CD4-positive, alpha-beta T cell treated with Interleukin-6 for 4 hours (primary cell): ENCODE measurements around the gene PRAC2.

Experiments used
- DNase-seq: peaks from one replicate; pipeline ENCODE4 v3.0.0-alpha.2; 2020; ENCODE audit warnings: mixed read lengths

The PRAC2 gene

DNA sequence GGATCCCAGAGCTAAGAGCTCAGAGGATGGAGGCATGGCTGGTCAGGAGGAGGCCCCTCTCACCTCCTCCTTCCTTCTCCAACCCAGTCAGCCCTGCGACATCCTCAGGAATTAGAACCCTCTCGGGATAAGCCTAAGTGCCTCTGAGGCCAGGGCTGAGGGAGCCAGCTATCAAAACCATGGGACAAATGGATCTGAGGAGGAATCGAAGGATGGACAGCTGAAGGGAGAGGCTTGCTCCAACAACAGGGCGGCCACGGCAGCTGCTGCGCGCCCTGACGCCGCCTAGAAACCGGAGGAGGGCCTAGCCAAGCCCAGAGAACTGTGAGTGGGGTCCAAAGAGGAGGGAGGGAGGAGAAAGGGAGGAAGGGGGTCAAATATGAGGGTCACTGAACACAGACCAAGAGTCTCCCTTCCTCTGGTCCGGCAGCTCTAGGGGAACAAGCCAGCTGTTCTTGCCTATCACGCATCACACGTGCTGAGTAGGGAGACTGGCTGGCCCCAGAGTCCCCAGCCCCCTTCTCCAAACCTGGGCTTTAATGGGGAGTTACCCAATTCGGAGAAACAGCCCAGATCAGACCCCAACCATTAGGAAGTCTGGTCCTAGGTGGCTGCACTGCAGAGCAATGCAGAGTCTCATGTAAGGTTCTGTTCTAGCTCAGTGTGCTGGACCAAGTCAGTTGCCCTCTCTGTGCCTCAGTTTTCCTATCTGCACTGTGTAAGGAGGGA lies 11.5 kb downstream of the PRAC2 start:
- DNase-seq: no peak

DNA sequence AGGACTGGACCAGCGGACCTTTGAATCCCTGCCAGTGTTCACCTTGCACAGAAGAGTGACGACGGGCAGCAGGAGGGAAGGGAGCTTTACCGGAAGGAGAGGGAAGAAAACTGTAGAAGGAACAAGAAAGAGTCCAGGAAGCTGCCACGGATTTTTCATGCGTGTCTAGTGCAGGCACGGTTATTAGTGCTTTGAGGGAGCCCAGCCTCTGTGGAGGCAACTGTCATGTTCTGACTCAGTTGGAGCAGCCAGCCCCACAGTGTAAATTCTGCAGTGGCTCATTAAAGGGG lies 12.0 kb downstream of the PRAC2 start:
- DNase-seq: no peak

DNA sequence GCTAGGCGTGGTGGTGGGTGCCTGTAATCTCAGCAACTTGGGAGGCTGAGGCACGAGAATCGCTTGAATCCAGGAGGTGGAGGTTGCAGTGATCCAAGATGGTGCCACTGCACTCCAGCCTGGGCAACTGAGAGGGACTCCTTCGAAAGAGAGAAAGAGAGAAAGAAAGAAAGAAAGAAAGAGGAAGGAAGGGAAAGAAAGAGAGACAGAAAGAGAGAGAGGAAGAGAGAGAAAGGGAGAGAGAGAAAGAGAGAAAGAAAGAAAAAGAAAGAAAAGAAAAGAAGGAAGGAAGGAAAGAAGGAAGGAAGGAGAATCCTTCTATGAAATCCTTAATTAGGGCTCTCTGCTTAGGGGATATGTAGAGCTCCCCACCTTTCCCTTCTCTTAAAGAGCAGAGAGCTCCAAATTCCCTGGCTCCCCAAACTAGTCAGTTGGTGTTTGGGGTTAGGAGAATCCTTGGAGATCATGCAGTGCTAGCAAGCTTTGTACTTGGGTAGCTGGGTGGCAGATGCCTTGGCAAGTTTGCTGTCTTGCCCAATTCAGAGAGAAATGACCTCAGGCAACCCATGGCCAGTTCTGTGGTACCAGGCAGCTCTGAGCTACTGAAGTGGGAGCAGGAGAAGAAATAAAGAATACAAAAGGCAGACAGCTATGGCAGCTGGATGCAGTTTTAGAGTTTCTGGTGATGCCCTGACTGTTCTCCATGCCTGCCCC lies 14.5 kb downstream of the PRAC2 start:
- DNase-seq: no peak

DNA sequence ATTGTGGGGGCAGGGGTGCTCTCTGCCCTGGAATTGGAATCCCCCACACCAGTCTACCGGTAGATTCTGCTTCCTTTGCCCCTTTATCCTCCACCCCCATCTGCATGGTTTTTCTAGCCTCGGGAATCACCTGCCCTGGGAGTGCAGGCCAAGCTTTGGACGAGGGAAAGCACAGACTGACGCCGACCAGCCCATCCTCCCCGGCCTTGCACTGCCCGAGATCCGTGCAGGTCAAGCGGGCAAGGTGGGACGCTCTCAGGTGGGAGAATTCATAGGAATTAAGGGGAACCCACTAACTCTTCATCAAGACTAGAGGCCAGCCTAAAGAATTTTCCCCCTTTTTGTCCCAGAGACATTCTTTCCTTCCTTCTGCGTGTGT lies 15.4 kb downstream of the PRAC2 start:
- DNase-seq: no peak

DNA sequence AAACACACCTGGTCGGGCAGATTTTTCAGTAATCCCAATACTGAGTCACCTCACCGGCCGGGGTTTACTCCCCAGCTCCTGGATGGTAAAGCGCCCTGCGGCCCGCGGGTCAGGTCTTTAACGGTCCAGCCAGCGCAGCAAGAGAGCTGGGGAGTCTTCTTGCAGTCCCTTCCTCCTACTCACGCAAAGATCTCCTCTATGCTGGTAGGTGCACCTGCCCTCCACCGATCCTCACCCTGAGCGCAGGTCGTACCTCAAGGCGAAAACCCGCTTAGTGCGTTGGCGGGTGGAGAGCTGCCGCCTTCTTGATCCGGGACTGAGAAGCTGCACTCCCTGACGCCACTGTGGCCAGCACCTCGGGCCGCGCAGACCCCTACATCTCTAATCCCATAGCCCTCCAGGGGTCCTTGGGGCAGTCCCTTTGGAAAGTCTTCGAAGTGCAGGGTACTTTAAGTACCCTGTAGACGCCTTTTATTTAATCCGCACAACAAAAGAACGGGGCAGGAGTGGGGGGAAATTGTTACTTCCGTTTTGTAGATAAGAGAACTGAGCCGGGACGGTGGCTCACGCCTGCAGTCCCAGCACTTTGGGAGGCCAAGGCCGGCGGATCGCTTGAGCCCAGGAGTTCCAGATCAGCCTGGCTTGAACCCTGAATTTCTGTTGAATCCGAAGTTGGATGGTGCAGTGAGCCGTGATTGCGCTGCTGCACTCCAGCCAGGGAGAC lies 16.0 kb downstream of the PRAC2 start:
- DNase-seq: no peak

DNA sequence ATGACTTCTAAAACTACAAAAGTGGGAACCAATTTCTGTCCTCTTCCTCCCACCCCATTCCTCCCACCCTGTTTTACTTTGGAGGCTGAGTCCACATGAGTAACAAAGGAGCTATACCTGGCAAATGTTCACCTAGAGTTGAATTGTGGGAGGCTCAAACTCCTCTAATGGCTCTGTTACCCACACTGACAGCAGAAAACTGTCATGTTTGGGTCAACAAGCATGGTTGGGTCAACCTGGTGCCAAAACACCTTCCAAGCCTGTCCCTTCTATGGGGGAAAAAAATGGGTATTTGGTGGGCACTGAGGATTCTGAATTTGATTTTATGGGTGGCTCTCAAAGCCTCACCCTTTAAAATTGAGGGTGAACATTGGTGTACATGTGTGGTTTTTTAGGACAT lies 17.6 kb downstream of the PRAC2 start:
- DNase-seq: no peak

DNA sequence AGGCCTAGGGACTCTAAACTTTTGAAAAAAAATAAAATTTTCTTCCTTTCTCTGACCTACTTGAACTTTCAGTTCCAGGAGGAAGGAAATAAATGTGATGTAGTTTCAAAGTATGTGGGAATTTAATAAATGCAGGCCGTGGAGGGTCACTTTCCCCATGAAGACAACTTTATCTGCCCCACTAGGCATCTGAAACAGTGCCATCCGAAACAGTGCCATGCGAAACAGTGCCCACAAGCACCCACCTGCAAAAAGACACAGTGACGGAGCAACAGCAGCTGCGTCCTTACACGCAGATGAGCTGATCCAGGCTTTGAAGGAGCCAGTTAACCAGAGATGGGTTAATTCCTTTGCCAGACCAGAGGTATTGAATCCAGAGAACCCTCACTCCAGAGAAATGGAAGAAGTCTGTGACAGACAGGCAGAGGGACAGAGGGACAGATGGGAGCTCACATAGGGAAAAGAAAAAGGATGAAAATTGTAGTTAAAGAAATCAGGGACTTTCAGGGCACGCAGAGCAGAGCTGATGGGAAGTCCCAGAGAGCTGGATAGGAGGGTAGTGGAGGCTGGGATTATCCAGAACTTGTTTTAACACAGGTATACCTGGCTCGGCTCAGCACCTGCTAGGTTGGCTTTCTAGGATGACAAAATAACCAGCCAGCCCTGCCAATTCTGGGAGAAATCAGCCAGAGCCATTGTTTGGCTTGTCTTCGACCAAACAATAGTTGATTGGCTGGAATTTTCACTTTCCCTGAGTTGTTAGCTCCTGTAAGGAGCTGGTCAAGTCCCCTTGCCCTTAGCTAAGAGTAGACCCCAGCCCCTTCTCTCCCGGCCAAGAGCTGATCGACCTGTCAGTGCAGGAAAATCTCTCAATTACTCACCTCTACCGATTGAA lies 22.6 kb downstream of the PRAC2 start:
- DNase-seq: no peak

DNA sequence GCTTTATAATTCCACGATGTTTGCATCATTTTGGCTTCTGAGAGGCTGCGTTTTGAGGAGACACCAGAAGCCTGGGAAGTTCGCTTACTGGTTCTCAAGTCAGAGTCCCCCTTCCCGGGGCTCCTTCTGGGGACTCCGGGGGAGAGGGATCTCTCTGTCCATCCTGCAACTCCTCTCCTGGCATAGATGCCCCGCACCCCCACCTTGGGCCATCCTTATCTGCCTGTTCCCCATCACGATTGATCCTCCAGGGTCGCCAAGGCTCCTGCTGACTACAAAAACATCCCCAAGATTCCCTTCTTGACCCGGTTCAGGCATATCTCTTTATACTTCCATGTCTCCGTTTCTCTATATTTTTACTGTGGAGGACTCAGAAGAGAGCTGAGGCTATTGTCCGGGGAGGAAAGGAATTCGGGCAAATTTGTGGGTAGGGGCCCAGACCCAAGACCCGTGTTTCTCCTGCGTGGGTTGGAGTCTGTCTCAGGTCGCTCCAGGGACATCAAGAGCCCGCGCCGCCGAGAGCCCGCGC lies 24.0 kb downstream of the PRAC2 start:
- DNase-seq: no peak

DNA sequence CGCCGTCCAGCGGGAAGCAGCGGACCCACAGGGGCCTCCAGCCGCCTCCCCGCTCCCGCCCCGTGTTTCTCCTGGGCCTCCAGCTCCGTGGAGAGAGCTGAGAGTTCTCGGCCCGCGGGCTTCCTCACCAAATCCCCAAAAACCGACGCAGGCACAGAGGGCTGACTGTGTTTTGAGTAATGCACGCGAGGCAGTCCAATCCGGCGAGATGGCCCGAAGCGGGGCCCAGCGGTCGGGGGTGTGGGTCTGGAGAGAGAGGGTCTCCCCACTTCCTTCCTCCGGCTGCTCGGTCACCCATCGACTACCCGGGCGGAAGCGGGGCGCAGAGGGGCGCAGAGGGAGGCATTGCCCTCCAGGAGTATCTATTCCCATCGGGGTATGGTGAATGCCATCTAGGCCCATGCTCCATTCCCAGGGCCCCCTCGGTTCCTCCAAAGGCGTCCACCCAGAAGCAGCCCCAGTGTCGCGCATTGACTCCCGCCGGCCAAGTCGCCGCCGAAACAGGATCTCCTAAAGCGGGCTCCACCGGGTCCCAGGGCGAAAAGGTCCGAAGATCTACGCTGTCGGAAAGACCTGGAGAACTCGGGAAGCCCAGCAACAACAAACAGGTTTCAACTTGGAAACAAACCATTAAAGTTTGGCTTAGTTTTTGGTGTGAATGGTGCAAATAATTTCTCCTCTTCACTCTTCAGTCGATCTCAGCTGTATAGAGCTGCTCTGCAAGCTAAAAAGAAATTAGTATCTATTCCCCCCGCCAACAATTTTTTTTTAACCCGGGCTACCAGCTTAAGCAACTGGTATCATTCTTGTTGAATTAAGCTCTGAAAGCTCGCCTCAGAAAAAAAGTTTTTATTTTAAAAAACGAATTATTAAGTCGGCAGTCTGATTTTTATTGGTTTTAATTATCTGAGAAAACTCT lies 24.7 kb downstream of the PRAC2 start:
- no peak for DNase-seq

DNA sequence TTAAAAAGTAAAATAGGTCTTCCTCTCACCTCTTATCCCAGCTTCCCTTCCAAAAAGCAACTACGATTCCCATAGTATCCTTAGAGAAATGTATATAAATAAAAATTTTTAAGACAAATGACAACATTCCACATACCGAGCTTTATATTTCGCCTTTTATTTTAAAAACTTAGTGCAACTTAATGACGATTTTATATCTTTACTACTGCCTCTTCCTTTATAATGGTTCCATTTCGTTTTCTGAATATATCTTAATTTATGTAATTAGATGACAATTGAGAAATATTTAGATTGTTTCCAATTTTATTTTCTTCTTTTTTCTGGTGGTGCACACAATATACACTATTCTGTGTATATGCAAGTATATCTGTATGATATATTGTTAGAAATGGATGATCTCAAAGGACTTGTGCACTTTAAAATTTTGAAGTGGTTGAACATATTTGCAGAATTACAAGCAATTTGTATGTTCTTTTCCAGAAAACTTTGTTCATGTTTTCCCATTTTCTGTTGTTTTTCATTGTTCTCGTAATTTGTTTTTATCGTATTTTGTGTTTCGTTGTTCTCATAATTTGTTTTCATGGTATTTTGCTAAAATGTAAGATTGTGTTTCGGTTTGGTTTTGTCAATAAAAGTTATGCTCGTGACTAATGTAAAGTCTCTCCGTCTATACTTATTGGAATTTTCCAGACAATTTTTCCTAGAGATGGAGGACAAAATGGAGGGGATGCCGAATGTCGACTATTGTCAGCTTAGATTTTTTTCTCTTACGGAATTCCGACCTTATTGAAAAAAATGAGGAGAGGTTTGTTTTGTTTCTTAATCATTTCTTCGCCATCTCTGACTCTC lies 26.0 kb downstream of the PRAC2 start:
- no peak for DNase-seq

DNA sequence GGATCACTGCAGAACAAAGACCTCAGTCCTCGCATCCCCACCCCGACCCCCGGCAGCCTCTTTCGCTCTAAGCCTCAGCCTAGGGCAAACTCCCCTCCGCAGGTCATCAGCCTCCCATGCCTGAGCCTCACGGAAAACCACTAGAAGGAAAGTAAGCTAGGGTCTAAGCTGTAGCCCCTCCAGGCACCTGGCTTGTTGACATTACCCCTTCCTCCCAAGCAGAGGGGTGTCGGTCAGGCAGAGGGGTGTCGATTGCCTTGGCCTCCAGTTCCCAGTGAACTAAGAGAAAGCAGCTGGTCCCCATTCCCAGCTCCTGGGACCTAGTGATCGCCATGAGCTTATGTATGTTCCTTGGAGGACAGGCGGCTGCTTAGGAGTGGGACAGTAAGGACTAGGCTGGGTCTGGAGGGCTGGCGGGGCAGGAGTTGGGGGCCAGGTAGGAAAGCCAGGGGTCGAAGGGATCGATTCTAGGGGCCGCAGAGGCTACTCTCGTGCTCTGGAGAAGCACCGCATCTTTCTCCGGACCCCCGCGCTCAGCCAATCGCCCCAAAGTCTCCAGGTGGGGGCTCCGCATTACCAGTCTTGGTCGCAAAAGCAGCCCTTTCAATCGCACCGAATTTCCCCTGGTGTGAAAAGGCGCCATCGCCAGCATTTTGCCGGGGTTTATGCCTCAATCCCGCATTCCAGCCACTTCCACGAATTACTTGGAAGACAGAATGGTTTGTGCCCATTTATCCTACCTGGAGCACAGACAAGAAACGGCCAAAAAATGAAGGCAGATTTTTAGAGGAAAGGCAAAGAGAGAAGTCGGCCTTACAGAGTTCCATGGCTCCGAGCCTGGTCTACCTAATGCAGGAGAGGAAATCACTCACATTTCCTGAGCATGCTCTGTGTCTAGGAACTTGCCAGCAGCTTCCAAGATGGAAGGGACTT lies 26.9 kb downstream of the PRAC2 start:
- no peak for DNase-seq

DNA sequence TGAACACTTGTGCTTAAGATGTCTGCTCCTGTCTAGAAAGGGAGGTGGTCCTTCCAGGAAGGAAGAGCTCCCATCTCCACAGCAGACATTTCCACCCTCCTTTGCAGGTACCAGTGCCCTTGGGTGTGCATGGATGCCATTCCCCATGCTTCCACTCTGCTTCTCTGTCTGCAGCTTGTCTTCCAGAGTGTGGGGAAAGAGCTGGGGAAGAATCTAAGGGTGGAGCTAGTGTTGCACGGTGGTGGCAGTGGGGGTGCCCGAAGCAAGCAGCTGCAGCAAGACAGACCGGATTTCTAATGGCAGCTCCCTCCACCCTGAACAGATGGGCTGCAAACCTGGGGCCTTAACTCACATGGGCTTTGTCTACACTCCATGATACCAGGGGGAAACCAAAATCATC lies 28.2 kb downstream of the PRAC2 start:
- no peak for DNase-seq

DNA sequence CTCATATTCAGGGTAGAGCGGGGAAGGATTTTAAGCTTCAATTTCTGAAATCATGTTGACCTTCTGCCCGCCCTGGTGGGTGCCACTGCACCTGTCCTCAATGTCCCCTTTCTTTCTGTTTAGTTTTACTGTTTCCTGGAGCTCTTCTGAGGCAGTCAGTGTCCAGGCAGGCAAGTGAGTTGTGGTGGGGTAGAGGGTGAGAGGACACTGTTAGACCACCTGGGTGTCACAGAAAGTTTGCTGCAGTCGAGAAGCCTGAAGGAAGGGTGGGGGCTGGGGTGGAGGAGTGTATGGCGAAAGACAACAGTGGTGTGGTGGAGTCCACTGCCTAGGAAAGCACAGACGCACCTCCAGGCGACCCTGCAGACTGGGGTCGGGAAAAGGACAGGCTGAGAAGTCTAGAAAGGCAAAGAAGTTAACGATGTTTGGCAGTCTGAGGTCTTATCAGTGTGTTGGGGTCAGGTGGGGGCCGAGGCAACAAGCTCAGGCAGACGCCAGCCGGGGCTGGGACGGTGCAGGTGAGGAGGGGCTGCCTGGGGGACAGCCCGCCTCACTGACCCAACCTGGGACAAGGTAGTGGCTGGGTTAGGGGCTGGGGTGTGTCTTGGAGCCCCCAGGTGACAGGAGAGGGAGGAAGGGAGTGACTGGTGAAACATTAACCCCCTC lies 28.9 kb downstream of the PRAC2 start:
- DNase-seq: no peak

DNA sequence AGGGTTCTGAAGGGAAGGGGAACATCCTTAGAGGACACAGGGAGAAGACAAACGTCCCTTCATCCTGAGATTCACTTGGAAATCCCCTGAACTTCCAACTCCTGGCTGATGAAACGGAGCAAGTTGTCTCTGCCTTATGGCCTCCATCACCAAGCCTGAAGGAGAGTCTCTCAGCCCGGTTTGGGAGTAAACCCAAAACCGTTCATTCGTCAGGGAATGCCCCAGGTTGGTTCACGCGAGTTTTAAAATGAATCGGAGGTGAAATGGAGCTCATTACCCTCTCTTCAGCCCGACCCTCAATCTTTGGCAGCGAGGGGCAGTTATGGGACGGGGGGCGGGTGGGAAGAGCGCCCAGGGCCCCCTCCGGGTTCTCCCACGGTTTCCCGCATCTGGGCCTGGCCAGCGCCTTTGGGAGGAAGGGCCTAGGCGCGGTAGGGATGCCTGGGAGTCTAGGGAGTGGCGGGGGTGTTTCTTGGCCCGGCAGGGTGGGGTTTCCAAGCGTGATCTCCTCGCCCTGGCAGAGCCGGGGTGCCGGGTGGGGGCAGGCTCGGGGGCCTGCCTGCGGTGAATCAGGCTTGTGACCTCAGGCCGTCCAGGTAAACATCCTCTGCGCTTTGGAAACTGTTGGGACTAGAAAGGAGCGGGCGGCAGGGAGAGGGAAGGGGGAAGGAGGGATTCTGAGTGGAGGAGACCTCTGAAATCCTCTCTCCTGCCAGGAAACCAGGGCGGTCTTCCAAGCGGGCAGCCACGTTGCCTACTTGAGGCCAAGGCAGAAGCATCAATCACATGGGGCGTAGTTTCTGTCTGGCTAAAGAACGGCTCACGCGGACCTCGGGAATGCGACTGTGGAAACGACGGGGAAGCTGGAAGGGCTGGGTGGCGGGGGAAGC lies 29.7 kb downstream of the PRAC2 start:
- no peak for DNase-seq

DNA sequence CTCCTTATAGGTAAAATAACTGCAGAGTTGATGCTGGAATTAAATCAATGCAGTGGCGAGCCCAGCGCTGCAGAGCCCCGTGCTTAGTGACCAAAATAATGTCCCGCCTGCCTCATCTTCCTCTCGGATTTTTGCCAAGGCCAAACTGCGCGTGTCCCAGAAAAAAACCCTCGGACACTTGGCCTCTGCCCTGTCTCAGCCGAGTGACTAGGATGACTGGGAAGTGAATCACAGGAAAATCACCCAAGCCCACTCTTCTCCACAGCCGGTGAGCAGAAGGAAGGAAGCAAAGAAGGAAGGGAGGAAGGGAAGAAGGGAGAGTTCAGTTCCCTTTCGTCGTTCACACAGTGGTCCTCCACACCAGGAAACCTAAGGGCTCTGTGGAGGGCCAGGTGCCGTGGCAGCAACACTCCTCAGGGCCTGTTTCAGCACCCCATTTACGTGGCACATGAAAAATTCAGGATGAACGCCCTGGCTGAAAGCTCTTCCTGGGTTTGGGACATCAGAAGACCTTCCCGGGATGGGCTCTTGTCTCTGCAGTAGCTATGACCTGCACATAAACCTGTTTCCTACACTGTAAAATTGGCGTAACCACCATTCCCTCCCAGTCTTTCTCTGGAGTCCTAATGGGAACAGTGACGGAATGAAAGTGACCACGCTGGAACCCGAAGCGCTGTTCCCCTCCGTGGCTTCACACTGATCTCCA lies 31.0 kb downstream of the PRAC2 start:
- DNase-seq: no peak

DNA sequence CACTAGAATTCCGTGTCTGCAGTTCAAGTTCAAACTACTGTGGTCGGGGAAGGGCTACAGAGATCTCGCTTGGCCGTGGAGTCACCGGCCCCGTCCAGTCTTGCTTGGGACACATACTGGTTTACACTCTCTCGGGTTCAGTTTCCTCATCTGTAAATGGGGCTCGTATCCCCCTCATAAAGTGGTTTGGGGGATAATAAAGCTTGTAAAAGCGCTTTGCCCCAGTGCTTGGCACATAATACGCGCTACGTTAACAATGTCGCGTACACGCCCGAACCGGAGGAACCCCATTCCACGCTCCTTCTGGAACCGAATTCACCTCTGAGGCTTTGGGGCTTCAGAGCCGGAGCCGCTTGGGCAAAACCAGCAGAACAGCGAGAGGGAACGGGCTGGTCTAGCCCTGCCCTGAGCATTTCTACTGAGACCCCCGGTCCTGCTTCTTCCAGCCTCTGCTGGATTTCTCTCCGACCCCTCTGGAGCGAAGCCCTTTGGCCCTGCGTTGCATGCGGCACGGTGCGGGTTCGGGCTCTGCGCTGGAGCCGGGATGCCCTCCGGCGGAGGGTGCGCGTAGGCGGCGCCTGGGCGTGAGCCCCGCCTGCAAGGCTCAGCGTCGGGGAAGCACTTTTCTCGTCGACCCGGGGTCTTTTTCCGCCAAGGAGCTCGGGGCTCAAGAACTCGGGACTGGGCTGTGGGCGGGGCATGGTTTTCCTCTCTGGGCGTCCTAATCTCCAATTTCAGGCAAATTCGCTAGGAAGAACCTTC lies 31.7 kb downstream of the PRAC2 start:
- no peak for DNase-seq

DNA sequence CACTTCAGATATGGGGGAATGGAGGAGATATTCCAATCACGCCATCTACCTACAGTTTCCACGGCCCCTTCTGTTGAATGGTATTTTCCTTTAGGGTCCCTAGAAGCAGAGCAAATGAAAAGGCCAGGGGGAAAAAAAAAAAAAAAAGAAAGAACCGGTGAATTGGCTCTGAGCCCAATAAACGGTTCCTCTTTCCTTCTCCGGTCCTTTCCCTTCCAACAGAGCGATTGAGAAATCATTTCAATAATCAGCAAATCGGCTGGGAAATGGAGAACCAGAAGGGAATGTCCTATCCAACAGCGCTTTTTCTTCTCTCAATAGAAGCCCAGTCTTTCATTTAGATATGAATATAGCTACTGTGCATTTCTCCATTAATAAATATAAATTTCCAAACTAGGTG lies 32.4 kb downstream of the PRAC2 start:
- DNase-seq: no peak
